HepG2 (cell line): Measurements from ENCODE around the gene TNNT1. TPM values are rescaled to one million over a fixed set of nuclear protein-coding genes. Genes with fewer than 3 reads are reported as not detected.
A peak's percentile ranks its signal among the peaks of the same experiment; 100 is the strongest.

ENCODE experiments used
- AKAP8 ChIP-seq: sonication (generic); formaldehyde crosslinking; IDR thresholded peaks from 2 replicates; pipeline ENCODE4 v1.5.1; 2020; ENCODE audit warnings: mild to moderate bottlenecking, missing genetic modification reagents
- AKNA ChIP-seq: sonication (generic); formaldehyde crosslinking; IDR thresholded peaks from 2 replicates; pipeline ENCODE4 v1.4.0; 2020; ENCODE audit warnings: missing genetic modification reagents, borderline replicate concordance
- BCL6 ChIP-seq: IDR thresholded peaks from 2 replicates; pipeline ENCODE4 v1.6.1; 2016; ENCODE audit warnings: missing genetic modification reagents, missing compliant biosample characterization
- CBFB ChIP-seq: sonication (generic); formaldehyde crosslinking; IDR thresholded peaks from 2 replicates; pipeline ENCODE4 v1.4.0; 2020; ENCODE audit warnings: missing genetic modification reagents
- DZIP1 ChIP-seq: sonication (generic); formaldehyde crosslinking; IDR thresholded peaks from 2 replicates; pipeline ENCODE4 v1.5.0; 2020; ENCODE audit warnings: mild to moderate bottlenecking, missing genetic modification reagents
- E2F2 ChIP-seq: sonication (generic); formaldehyde crosslinking; IDR thresholded peaks from 2 replicates; pipeline ENCODE4 v1.4.0; 2020; ENCODE audit warnings: missing genetic modification reagents, borderline replicate concordance
- ELF1 ChIP-seq: sonication (generic); formaldehyde crosslinking; IDR thresholded peaks from 2 replicates; pipeline ENCODE4 v1.4.0; 2020; ENCODE audit warnings: missing genetic modification reagents
- ERF ChIP-seq: IDR thresholded peaks from 2 replicates; pipeline ENCODE4 v1.6.1; 2018; ENCODE audit warnings: missing biosample characterization, missing genetic modification reagents
- FOXP1 ChIP-seq, 2 experiments: fragments of 450-650 bp in 1 of 2; IDR thresholded peaks; 2 replicates each; pipeline ENCODE4 v1.6.1; 2017 to 2018; ENCODE audit warnings: antibody characterized with exemption in 1 of 2
- GTF2F1 ChIP-seq: fragments of 150-350 bp; IDR thresholded peaks from 2 replicates; pipeline ENCODE4 v1.6.1; 2014; ENCODE audit warnings: low read length
- HOXA3 ChIP-seq: sonication (generic); formaldehyde crosslinking; IDR thresholded peaks from 2 replicates; pipeline ENCODE4 v1.5.0; 2020; ENCODE audit warnings: missing genetic modification reagents
- KDM2A ChIP-seq: sonication (generic); formaldehyde crosslinking; IDR thresholded peaks from 2 replicates; pipeline ENCODE4 v1.4.0; 2020; ENCODE audit warnings: low read depth, missing genetic modification reagents, borderline replicate concordance
- MIXL1 ChIP-seq: IDR thresholded peaks from 2 replicates; pipeline ENCODE4 v1.6.1; 2016
- MTA3 ChIP-seq: sonication (generic); formaldehyde crosslinking; IDR thresholded peaks from 2 replicates; pipeline ENCODE4 v1.4.0; 2020; ENCODE audit warnings: missing genetic modification reagents
- MTERF4 ChIP-seq: sonication (generic); formaldehyde crosslinking; IDR thresholded peaks from 2 replicates; pipeline ENCODE4 v1.8.0; 2023; ENCODE audit warnings: mild to moderate bottlenecking, missing genetic modification reagents
- NR1H2 ChIP-seq: sonication (generic); formaldehyde crosslinking; IDR thresholded peaks from 2 replicates; pipeline ENCODE4 v1.8.1; 2022; ENCODE audit warnings: low read depth, missing genetic modification reagents, borderline replicate concordance
- REXO4 ChIP-seq: sonication (generic); formaldehyde crosslinking; IDR thresholded peaks from 2 replicates; pipeline ENCODE4 v1.8.0; 2022; ENCODE audit warnings: missing genetic modification reagents, mild to moderate bottlenecking, borderline replicate concordance
- SMAD3 ChIP-seq: sonication (generic); formaldehyde crosslinking; IDR thresholded peaks from 2 replicates; pipeline ENCODE4 v1.4.0; 2020; ENCODE audit warnings: missing genetic modification reagents
- ZFX ChIP-seq: sonication (generic); formaldehyde crosslinking; IDR thresholded peaks from 2 replicates; pipeline ENCODE4 v1.4.0; 2020; ENCODE audit warnings: mild to moderate bottlenecking, low read depth, missing genetic modification reagents, moderate library complexity
- ZNF678 ChIP-seq: sonication (generic); formaldehyde crosslinking; IDR thresholded peaks from 2 replicates; pipeline ENCODE4 v1.4.0; 2020; ENCODE audit warnings: mild to moderate bottlenecking, missing genetic modification reagents
- ZNF772 ChIP-seq: sonication (generic); formaldehyde crosslinking; IDR thresholded peaks from 2 replicates; pipeline ENCODE4 v1.5.0; 2020; ENCODE audit warnings: mild to moderate bottlenecking, missing genetic modification reagents
- polyA plus RNA-seq, 8 experiments: library from polyadenylated mRNA; depleted of rRNA in 3 of 8; stranded (reverse) in 7 of 8; unstranded in 1 of 8; fragments of >200 nt; fragmentation: Illumina TruSeq in 4 of 8; extraction: Trizol in 4 of 8; gene quantifications; 2 replicates each; pipeline versions ENCODE4 v1.2.1 to v1.2.3, GENCODE V29; 2011 to 2016; ENCODE audit warnings: low read depth in 4 of 8, missing spikeins in 1 of 8, mixed read lengths in 1 of 8; ENCODE audit not compliant: insufficient read depth in 1 of 8
- total RNA-seq, 5 experiments: library from RNA; depleted of rRNA; stranded (reverse); fragments of >200 nt; fragmentation: Illumina TruSeq; extraction: Trizol; gene quantifications; 2 replicates each; pipeline ENCODE4 v1.2.3, GENCODE V29; 2016; ENCODE audit warnings: low read depth in 1 of 5

Gene TNNT1
- total and polyA plus RNA-seq, 2 of the 13 experiments (the other 11 are each of a cell fraction or from before 2014, with no cell fraction given), result 1.3 to 2.4 TPM

GRCh38 chr19:55165952-55166529, 17.0 kb upstream of the TNNT1 start (continued):
- TF ChIP-seq DZIP1 (peak; percentile 61; the same call in 1 of the 2 replicates), E2F2 (CRISPR knock-in tag) (no peak), REXO4 (CRISPR knock-in tag) (no peak), ELF1 (peak; percentile 62; the same call in 1 of the 2 replicates), BCL6 (peak; percentile 20; the same call in 1 of the 2 replicates), SMAD3 (CRISPR knock-in tag) (peak; percentile 59), KDM2A (peak; percentile 80), AKNA (CRISPR knock-in tag) (no peak), GTF2F1 (no peak), MTERF4 (peak; percentile 65; the same call in 1 of the 2 replicates), ERF (CRISPR knock-in tag) (0 out of 2 replicates have a peak, but pooled peaks have one; percentile 58), MTA3 (no peak), HOXA3 (CRISPR knock-in tag) (peak; percentile 51; the same call in 1 of the 2 replicates), MIXL1 (CRISPR knock-in tag) (0 out of 2 replicates have a peak, but pooled peaks have one; percentile 37), ZFX (CRISPR knock-in tag) (peak; percentile 46; the same call in 1 of the 2 replicates), CBFB (CRISPR knock-in tag) (peak; percentile 44; the same call in 1 of the 2 replicates), ZNF772 (peak; percentile 0; the same call in 1 of the 2 replicates), ZNF678 (CRISPR knock-in tag) (no peak), NR1H2 (CRISPR knock-in tag) (no peak), AKAP8 (CRISPR knock-in tag) (no peak), FOXP1 (IDR thresholded peaks at IDR 0.05) (no peak), FOXP1 (CRISPR knock-in tag; IDR thresholded peaks at IDR 0.05) (no peak)
